Iris pigment epithelial cell (primary cell): ENCODE results near the gene ERLEC1.
A peak's percentile ranks its signal among the peaks of the same experiment; 100 is the strongest.
"Not testable (repeated sequence)": the region's sequence is repeated elsewhere in the genome, so short reads cannot be mapped to it uniquely, and the experiment has no call there.

ENCODE experiments used
- DNase-seq: peaks from one replicate; pipeline ENCODE4 v3.0.0-alpha.2; 2011; ENCODE audit warnings: low read depth

ERLEC1 gene

GRCh38 chr2:53840580-53840979, 53.7 kb downstream of the ERLEC1 start:
- DNase-seq = no peak

GRCh38 chr2:53841651-53842050, 54.8 kb downstream of the ERLEC1 start:
- not testable (repeated sequence) for DNase-seq

GRCh38 chr2:53842891-53843290, 56.0 kb downstream of the ERLEC1 start:
- DNase-seq = no peak

- no peak for DNase-seq
Observed at GRCh38 chr2:53843595-53843994, 56.8 kb downstream of the ERLEC1 start.

GRCh38 chr2:53848062-53848461, 61.2 kb downstream of the ERLEC1 start:
- DNase-seq = no peak

- DNase-seq = peak; percentile 37
Observed at GRCh38 chr2:53851052-53851757, 64.4 kb downstream of the ERLEC1 start.

GRCh38 chr2:53852532-53852931, 65.7 kb downstream of the ERLEC1 start:
- no peak for DNase-seq

- DNase-seq = peak; percentile 14
Observed at GRCh38 chr2:53854678-53855077, 67.8 kb downstream of the ERLEC1 start.

- DNase-seq = no peak
Observed at GRCh38 chr2:53856272-53856671, 69.4 kb downstream of the ERLEC1 start.

GRCh38 chr2:53859206-53860181, 72.7 kb downstream of the ERLEC1 start, which contains the start of gene GPR75:
TSS of gene GPR75 (minus strand) at chr2:53859967. CDS start at chr2:53854756, 5,211 bp downstream.
- DNase-seq = peak; percentile 32

GRCh38 chr2:53861824-53862223, 75.0 kb downstream of the ERLEC1 start:
- DNase-seq = no peak

GRCh38 chr2:53863538-53864227, 76.8 kb downstream of the ERLEC1 start:
- DNase-seq = no peak

GRCh38 chr2:53865264-53865663, 78.4 kb downstream of the ERLEC1 start:
- no peak for DNase-seq

- no peak for DNase-seq
Observed at GRCh38 chr2:53865962-53866361, 79.1 kb downstream of the ERLEC1 start.

- no peak for DNase-seq
Observed at GRCh38 chr2:53867169-53867568, 80.3 kb downstream of the ERLEC1 start.

- DNase-seq = no peak
Observed at GRCh38 chr2:53867773-53868172, 80.9 kb downstream of the ERLEC1 start.
